SJSA1 (cell line): ENCODE results near the gene FEZF1. TPM values are rescaled to one million over a fixed set of nuclear protein-coding genes. Genes with fewer than 3 reads are reported as not detected.
"Not testable (repeated sequence)": the region's sequence is repeated elsewhere in the genome, so short reads cannot be mapped to it uniquely, and the experiment has no call there.

ENCODE experiments used
- DNase-seq, 2 experiments: peaks; one replicate each; pipeline ENCODE4 v3.0.0-alpha.2; 2015 to 2020; ENCODE audit warnings: low spot score in 2 of 2, low read depth in 1 of 2
- H3K27ac ChIP-seq: fragments of 250-450 bp; sonication (Bioruptor Pico); 2 replicates; pipeline ENCODE4 v1.5.1; 2020; ENCODE audit warnings: mild to moderate bottlenecking, moderate library complexity
- H3K27me3 ChIP-seq: fragments of 250-450 bp; sonication (Bioruptor Pico); replicated peaks from 2 replicates; pipeline ENCODE4 v1.5.1; 2020; ENCODE audit warnings: mild to moderate bottlenecking, moderate library complexity
- H3K36me3 ChIP-seq: fragments of 250-450 bp; sonication (Bioruptor Pico); 2 replicates; pipeline ENCODE4 v1.5.1; 2020; ENCODE audit warnings: mild to moderate bottlenecking
- H3K4me1 ChIP-seq: fragments of 250-450 bp; sonication (Bioruptor Pico); replicated peaks from 2 replicates; pipeline ENCODE4 v1.6.1; 2021; ENCODE audit warnings: mild to moderate bottlenecking
- H3K4me3 ChIP-seq: fragments of 250-450 bp; sonication (Bioruptor Pico); 2 replicates; pipeline ENCODE4 v1.5.1; 2020; ENCODE audit warnings: mild to moderate bottlenecking
- H3K9me3 ChIP-seq: fragments of 250-450 bp; sonication (Bioruptor Pico); replicated peaks from 2 replicates; pipeline ENCODE4 v1.5.1; 2020; ENCODE audit warnings: mild to moderate bottlenecking
- total RNA-seq: library from RNA; depleted of rRNA; stranded (reverse); fragments of >200 nt; shearing (Covaris generic); gene quantifications from 2 replicates; pipeline ENCODE4 v1.2.3, GENCODE V29; 2014

Gene FEZF1
- total RNA-seq, 1 experiment from 2014 or later, result not detected

DNA sequence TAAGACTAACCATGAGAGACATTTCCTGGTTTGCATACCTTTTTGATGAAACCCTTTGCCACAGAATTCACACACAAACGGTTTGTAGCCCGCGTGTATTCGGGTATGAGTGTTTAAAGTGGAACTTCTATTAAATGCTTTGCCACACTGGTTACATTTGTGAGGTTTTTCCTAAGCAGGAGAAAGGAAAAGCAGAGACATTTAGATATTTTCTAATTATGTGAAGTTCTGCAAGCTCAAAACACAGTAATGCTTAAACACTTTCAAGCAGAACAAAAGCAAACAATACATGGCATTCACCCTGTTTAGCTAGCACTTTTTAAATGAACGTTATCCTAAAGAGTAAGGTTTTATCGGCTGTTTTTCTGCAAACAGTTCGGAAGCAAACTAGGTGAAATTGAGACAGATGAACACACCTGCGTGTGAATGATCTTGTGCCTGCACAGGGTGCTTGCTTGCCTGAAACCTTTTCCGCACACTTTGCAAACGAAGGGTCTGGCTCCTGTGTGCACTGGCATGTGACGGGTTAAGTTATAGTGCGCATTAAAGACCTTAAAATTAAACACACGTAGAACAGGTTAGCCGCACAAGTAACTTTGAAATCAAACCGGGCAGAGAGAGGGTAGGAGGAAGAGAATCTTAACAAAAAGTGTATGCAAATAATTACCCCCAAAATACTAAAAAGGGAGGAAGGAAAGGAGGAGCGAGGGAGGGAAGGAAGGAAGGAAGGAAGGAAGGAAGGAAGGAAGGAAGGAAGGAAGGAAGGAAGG is 1.6 kb downstream of the FEZF1 start:
- no peak overlapping the region for H3K27ac ChIP-seq
- H3K27me3 ChIP-seq, result peaks cover 36% of the 10 kb centered on the region
- no peak for DNase-seq

DNA sequence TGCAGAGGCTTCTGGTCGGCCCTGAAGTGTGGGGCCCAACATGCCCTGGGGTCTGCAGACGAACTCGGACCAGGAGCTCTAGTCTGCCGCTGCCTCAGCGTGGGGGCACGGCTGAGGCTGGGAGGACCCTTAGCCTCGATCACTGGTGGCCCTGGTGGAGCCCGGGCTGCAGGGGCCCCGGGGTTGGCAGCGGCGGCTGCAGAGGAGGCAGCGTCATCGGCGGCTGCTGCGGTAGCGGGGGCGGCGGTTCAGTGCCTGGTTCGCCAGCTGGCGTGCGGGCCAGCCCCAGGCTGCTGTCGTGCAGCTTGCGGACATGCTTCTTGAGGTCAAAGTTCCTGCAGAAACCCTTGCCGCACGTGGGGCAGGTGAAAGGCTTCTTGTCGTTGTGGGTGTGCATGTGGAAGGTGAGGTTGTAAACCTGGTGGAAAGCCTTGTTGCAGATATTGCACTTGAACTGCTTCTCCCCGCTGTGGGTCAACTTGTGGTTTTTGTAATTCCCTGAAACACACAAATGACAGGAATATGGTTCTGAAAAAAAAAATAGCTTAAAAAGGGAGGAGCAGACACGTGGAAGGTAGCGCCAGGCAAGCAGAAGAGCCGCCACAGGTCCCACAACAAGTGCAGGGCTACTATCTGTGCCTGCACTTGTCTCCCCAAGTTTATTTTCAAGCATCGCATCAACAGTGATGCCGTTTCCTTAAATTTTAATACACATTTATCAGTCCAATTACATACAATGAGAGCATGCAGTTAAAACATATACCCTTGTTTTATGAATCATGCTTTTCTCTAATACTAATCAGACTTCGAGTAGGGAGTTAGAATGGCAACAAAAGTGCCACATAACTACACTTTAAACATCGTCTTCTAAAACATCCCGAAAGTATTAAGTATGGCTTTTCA is 2.4 kb downstream of the FEZF1 start:
- Histone ChIP-seq H3K36me3 (no peaks in the 10 kb centered on the region), H3K27ac (no peak overlapping the region), H3K4me3 (no peak overlapping the region), H3K4me1 (no peaks in the 10 kb centered on the region), H3K9me3 (no peaks in the 10 kb centered on the region), H3K27me3 (peaks cover 27% of the 10 kb centered on the region)
- DNase-seq, result no peak

More for the DNA sequence above, 1.6 kb downstream of the FEZF1 start:
- H3K4me1 ChIP-seq, result no peaks in the 10 kb centered on the region
- no peak overlapping the region for H3K4me3 ChIP-seq
- no peaks in the 10 kb centered on the region for H3K9me3 ChIP-seq
- no peaks in the 10 kb centered on the region for H3K36me3 ChIP-seq

- Histone ChIP-seq H3K9me3 (no peaks in the 10 kb centered on the region), H3K27me3 (peaks cover 18% of the 10 kb centered on the region), H3K4me3 (no peak overlapping the region), H3K27ac (no peak overlapping the region), H3K36me3 (no peaks in the 10 kb centered on the region), H3K4me1 (no peaks in the 10 kb centered on the region)
- no peak for DNase-seq
These were observed 3.4 kb downstream of the FEZF1 start for GRCh38 chr7:122300956-122301833.

DNA sequence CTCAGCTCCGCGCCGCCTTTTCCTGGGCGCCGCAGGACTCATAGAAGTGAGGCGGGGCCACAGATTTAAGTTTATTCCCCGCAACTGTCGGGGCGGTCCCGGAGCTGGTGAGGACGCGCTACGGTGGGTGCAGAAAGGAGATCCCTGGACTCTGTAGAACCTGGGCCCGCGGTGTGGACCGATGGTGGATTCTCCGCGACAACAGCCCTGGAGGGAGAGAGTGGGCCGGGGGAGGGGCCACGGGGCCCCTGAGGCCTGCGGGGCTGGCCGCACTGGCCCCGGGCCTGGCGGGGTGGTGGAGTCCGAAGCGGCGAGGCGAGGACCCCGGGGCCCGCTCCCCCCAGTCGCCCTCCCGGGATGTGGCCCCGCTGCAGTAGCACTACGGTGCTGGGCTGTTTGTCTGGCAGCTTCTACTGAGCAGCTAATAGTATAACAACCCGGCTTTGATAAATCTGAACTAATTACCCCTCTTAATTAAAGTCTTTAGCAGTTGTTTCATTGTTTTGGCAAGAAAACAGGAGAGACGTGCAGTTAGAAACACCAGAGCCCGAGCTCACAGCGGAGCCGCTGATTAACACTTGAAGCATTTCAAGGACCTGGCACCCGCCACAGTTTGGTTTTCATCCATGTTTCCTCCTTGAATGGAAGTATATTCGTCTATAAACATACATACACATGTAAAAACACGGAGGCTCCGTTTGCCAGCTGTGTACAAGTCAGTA is 4.2 kb downstream of the FEZF1 start:
- no peak for DNase-seq
- no peak overlapping the region for H3K27ac ChIP-seq
- H3K9me3 ChIP-seq, result no peaks in the 10 kb centered on the region
- peaks cover 10% of the 10 kb centered on the region for H3K27me3 ChIP-seq
- no peaks in the 10 kb centered on the region for H3K4me1 ChIP-seq
- no peaks in the 10 kb centered on the region for H3K36me3 ChIP-seq
- H3K4me3 ChIP-seq, result no peak overlapping the region

DNA sequence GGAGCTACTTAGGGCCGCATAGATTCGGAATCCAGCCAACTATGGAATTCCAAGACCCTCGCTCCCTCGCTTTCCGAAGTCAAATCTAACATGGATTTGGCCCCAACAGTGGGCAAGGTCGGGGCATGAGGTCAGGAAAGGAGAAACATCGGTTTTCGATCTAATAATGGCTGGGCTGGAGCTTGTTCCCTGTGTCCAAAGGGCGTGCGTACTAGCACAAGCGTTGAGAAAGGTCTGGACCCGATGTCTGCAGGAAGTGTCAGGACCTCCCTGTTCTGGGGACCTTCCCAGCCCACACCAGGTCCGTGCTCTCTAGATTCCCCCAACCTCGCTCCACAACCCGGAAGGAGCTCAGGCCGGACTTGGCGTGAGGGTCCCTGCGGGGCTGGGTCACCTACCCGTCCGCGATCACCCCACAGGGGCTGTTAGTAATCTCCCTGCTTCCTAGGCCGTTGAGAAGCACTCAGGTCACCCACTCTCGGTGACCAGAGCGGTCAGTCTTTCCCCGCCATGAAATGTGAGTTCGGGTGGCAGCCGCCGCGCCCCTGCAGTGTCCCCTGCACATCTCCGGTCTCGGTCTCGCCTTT is 4.8 kb downstream of the FEZF1 start:
- Histone ChIP-seq H3K4me1 (no peaks in the 10 kb centered on the region), H3K4me3 (no peak overlapping the region), H3K9me3 (no peaks in the 10 kb centered on the region), H3K36me3 (no peaks in the 10 kb centered on the region), H3K27ac (no peak overlapping the region), H3K27me3 (peaks cover 5% of the 10 kb centered on the region; the same call in 1 of the 2 replicates)
- DNase-seq, result no peak

DNA sequence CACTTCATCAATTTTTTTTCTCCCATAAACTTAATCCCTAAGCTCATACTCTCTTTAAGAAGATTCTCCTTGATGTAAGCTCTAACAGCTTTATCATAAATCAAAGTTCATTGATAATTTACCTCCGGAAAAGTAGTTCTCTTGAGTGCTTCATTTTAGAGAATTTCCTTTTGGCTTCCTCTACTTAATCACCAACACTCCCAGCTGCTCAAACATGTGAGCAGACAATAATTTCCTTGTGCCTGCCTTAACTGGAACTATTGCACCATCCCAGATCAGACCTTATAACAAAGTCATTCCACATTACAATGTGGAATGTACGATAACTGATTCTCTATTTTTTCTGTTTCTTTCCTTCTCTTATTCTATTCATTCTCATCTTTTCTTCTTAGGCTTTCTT is 5.9 kb downstream of the FEZF1 start:
- H3K36me3 ChIP-seq, result no peaks in the 10 kb centered on the region
- H3K9me3 ChIP-seq, result no peaks in the 10 kb centered on the region
- no peak overlapping the region for H3K27ac ChIP-seq
- H3K27me3 ChIP-seq, result peaks cover 5% of the 10 kb centered on the region; the same call in 1 of the 2 replicates
- no peak overlapping the region for H3K4me3 ChIP-seq
- H3K4me1 ChIP-seq, result no peaks in the 10 kb centered on the region
- DNase-seq, result no peak

- Histone ChIP-seq H3K27ac (no peak overlapping the region), H3K36me3 (no peaks in the 10 kb centered on the region), H3K9me3 (no peaks in the 10 kb centered on the region), H3K27me3 (peaks cover 5% of the 10 kb centered on the region; the same call in 1 of the 2 replicates), H3K4me1 (no peaks in the 10 kb centered on the region), H3K4me3 (no peak overlapping the region)
- DNase-seq, result no peak
These were observed 6.4 kb downstream of the FEZF1 start for GRCh38 chr7:122298131-122298530.

DNA sequence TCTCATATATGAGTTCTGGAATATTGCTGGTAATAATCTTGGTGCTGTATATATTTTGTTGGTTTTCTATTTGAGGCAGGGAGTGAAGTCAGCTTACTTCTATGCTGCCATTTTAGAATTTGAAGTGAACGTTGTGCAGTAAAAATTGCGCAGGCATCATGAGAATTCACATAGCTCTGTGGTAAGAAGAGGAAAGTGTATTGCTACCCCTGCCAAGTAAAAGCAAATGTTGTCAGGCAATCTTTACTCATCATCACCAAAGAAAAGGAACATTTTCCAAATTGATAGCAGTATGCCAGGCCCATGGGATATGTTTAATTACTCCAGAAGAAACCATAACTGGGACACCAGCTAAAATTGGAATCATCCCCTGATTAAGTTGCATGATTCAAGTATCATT is 13.4 kb downstream of the FEZF1 start:
- Histone ChIP-seq H3K36me3 (no peaks in the 10 kb centered on the region), H3K9me3 (no peaks in the 10 kb centered on the region), H3K27ac (no peak overlapping the region), H3K27me3 (no peaks in the 10 kb centered on the region; the same call in 1 of the 2 replicates), H3K4me1 (no peaks in the 10 kb centered on the region), H3K4me3 (no peak overlapping the region)
- DNase-seq, result no peak

GRCh38 chr7:122290476-122290875 is 14.1 kb downstream of the FEZF1 start:
- Histone ChIP-seq H3K27me3 (no peaks in the 10 kb centered on the region; the same call in 1 of the 2 replicates), H3K36me3 (no peaks in the 10 kb centered on the region), H3K27ac (no peak overlapping the region), H3K9me3 (no peaks in the 10 kb centered on the region), H3K4me3 (no peak overlapping the region), H3K4me1 (no peaks in the 10 kb centered on the region)
- DNase-seq, result no peak

DNA sequence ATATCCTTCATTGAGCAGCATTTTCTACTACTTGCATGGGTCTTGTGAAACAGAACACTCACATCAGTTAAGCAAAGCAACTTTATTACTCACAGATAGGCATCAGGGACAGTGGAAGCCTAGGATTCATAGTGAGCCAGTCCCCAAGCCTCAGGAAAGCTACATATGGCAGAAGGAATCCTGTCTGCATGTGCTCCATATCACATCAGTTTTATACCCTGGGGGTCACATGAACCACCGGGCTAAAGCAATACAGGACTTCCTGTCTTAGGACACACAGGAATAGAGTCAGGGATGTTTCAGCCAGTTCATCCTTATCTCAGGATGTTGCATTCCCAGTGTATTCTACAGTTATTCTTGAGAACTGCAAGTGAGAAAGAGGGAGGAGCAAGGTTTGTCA is 15.1 kb downstream of the FEZF1 start:
- no peaks in the 10 kb centered on the region for H3K36me3 ChIP-seq
- H3K27me3 ChIP-seq, result no peaks in the 10 kb centered on the region
- no peaks in the 10 kb centered on the region for H3K4me1 ChIP-seq
- H3K27ac ChIP-seq, result no peak overlapping the region
- DNase-seq, result no peak
- no peaks in the 10 kb centered on the region for H3K9me3 ChIP-seq
- no peak overlapping the region for H3K4me3 ChIP-seq

- not testable (repeated sequence) for H3K27ac ChIP-seq, H3K27me3 ChIP-seq, H3K36me3 ChIP-seq, H3K4me3 ChIP-seq, H3K4me1 ChIP-seq, DNase-seq, H3K9me3 ChIP-seq
These were observed 19.9 kb downstream of the FEZF1 start for GRCh38 chr7:122284608-122285007.

- no peak overlapping the region for H3K4me3 ChIP-seq
- H3K4me1 ChIP-seq, result no peaks in the 10 kb centered on the region
- no peak overlapping the region for H3K27ac ChIP-seq
- DNase-seq, result no peak
- no peaks in the 10 kb centered on the region for H3K36me3 ChIP-seq
- H3K9me3 ChIP-seq, result no peaks in the 10 kb centered on the region
- no peaks in the 10 kb centered on the region; the same call in 1 of the 2 replicates for H3K27me3 ChIP-seq
These were observed 31.4 kb downstream of the FEZF1 start for GRCh38 chr7:122273117-122273516.
